ENCODE measurements around the gene NCR3LG1.

- no peak for TF ChIP-seq CTCF (IDR thresholded peaks at IDR 0.05; ENCODE audit: low read depth, low read length, poor library complexity, severe bottlenecking)
- TF ChIP-seq EZH2phosphoT487 (IDR thresholded peaks at IDR 0.05; ENCODE audit: borderline replicate concordance, low read length) = no peak
Observed at GRCh38 chr11:17385492-17385891, 33.9 kb downstream of the NCR3LG1 start.
